T-helper 1 cell treated with Interleukin-12 subunit alpha and Interleukin-12 subunit beta and Interleukin-4 antibody, amounts not matched to agents 30 μg/mL and 1 μg/mL, for 36 hours (primary cell): ENCODE results near the gene HID1.
"Not testable (repeated sequence)": the region's sequence is repeated elsewhere in the genome, so short reads cannot be mapped to it uniquely, and the experiment has no call there.

Experiments used
- H3K27ac Mint-ChIP-seq: one replicate; pipeline ENCODE4 v1.8.0; 2021; ENCODE audit warnings: mild to moderate bottlenecking, mixed read lengths
- H3K27me3 Mint-ChIP-seq: one replicate; pipeline ENCODE4 v1.8.0; 2021; ENCODE audit warnings: low read depth, mixed read lengths
- H3K36me3 Mint-ChIP-seq: one replicate; pipeline ENCODE4 v1.8.0; 2021; ENCODE audit warnings: low read depth, mixed read lengths
- H3K4me1 Mint-ChIP-seq: one replicate; pipeline ENCODE4 v1.8.0; 2021; ENCODE audit warnings: low read depth, mixed read lengths
- H3K4me3 Mint-ChIP-seq: one replicate; pipeline ENCODE4 v1.8.0; 2021; ENCODE audit warnings: mild to moderate bottlenecking, moderate library complexity, mixed read lengths
- H3K9me3 Mint-ChIP-seq: one replicate; pipeline ENCODE4 v1.8.0; 2021; ENCODE audit warnings: mixed read lengths

Gene HID1

GRCh38 chr17:74982663-74983313 is 10.2 kb upstream of the HID1 start:
- peaks cover 56% of the 10 kb centered on the region for H3K27me3 Mint-ChIP-seq

GRCh38 chr17:74981979-74982662 is 9.6 kb upstream of the HID1 start:
- peak overlapping the region; percentile 89 for H3K4me3 Mint-ChIP-seq
- no peaks in the 10 kb centered on the region for H3K9me3 Mint-ChIP-seq
- no peaks in the 10 kb centered on the region for H3K36me3 Mint-ChIP-seq
- H3K4me1 Mint-ChIP-seq, result peaks cover 9% of the 10 kb centered on the region
- peaks cover 57% of the 10 kb centered on the region for H3K27me3 Mint-ChIP-seq
- peak overlapping the region; percentile 85 for H3K27ac Mint-ChIP-seq

More at GRCh38 chr17:74982663-74983313, 10.2 kb upstream of the HID1 start:
- H3K36me3 Mint-ChIP-seq, H3K9me3 Mint-ChIP-seq, H3K27ac Mint-ChIP-seq: not testable (repeated sequence)
- Mint-ChIP-seq H3K4me3 (peak overlapping the region; percentile 25), H3K4me1 (peaks cover 11% of the 10 kb centered on the region)

GRCh38 chr17:74981318-74981978 is 8.9 kb upstream of the HID1 start:
- Mint-ChIP-seq H3K36me3 (no peaks in the 10 kb centered on the region), H3K27ac (peak overlapping the region; percentile 85), H3K4me3 (peak overlapping the region; percentile 89), H3K9me3 (no peaks in the 10 kb centered on the region), H3K27me3 (peaks cover 52% of the 10 kb centered on the region), H3K4me1 (peaks cover 8% of the 10 kb centered on the region)

GRCh38 chr17:74979408-74980146 is 7.0 kb upstream of the HID1 start:
- Mint-ChIP-seq H3K9me3 (no peaks in the 10 kb centered on the region), H3K36me3 (no peaks in the 10 kb centered on the region), H3K27me3 (peaks cover 50% of the 10 kb centered on the region), H3K27ac (no peak overlapping the region), H3K4me1 (peaks cover 8% of the 10 kb centered on the region), H3K4me3 (no peak overlapping the region)

GRCh38 chr17:74978240-74978639 is 5.7 kb upstream of the HID1 start:
- H3K4me1 Mint-ChIP-seq, result peaks cover 8% of the 10 kb centered on the region
- no peaks in the 10 kb centered on the region for H3K9me3 Mint-ChIP-seq
- no peak overlapping the region for H3K4me3 Mint-ChIP-seq
- no peak overlapping the region for H3K27ac Mint-ChIP-seq
- peaks cover 48% of the 10 kb centered on the region for H3K27me3 Mint-ChIP-seq
- no peaks in the 10 kb centered on the region for H3K36me3 Mint-ChIP-seq

GRCh38 chr17:74977802-74978201 is 5.2 kb upstream of the HID1 start:
- H3K27me3 Mint-ChIP-seq, result peaks cover 52% of the 10 kb centered on the region

GRCh38 chr17:74975943-74976342 is 3.4 kb upstream of the HID1 start:
- Mint-ChIP-seq H3K4me1 (peaks cover 4% of the 10 kb centered on the region), H3K27ac (no peak overlapping the region), H3K9me3 (no peaks in the 10 kb centered on the region), H3K4me3 (no peak overlapping the region), H3K36me3 (no peaks in the 10 kb centered on the region), H3K27me3 (peaks cover 56% of the 10 kb centered on the region)

More at GRCh38 chr17:74977802-74978201, 5.2 kb upstream of the HID1 start:
- no peak overlapping the region for H3K27ac Mint-ChIP-seq
- no peaks in the 10 kb centered on the region for H3K36me3 Mint-ChIP-seq
- no peak overlapping the region for H3K4me3 Mint-ChIP-seq
- H3K4me1 Mint-ChIP-seq, result peaks cover 11% of the 10 kb centered on the region
- H3K9me3 Mint-ChIP-seq, result no peaks in the 10 kb centered on the region

GRCh38 chr17:74972973-74973328 is 392 bp upstream of the HID1 start:
- Mint-ChIP-seq H3K36me3 (no peaks in the 10 kb centered on the region), H3K9me3 (no peaks in the 10 kb centered on the region), H3K4me3 (peak overlapping the region; percentile 87), H3K27me3 (peaks cover 49% of the 10 kb centered on the region), H3K4me1 (peaks cover 4% of the 10 kb centered on the region), H3K27ac (no peak overlapping the region)

- Mint-ChIP-seq H3K36me3 (no peaks in the 10 kb centered on the region), H3K9me3 (no peaks in the 10 kb centered on the region), H3K27me3 (peaks cover 44% of the 10 kb centered on the region), H3K27ac (no peak overlapping the region), H3K4me3 (peak overlapping the region; percentile 46), H3K4me1 (peaks cover 4% of the 10 kb centered on the region)
Measured at GRCh38 chr17:74971842-74972106, 785 bp downstream of the HID1 start.

GRCh38 chr17:74971069-74971841 is 1.3 kb downstream of the HID1 start:
- peak overlapping the region; percentile 46 for H3K4me3 Mint-ChIP-seq

GRCh38 chr17:74970395-74970794 is 2.2 kb downstream of the HID1 start:
- Mint-ChIP-seq H3K27ac (no peak overlapping the region), H3K4me3 (no peak overlapping the region), H3K36me3 (no peaks in the 10 kb centered on the region), H3K27me3 (peaks cover 39% of the 10 kb centered on the region), H3K9me3 (no peaks in the 10 kb centered on the region), H3K4me1 (peaks cover 4% of the 10 kb centered on the region)

More at GRCh38 chr17:74971069-74971841, 1.3 kb downstream of the HID1 start:
- Mint-ChIP-seq H3K27me3 (peaks cover 44% of the 10 kb centered on the region), H3K4me1 (peaks cover 4% of the 10 kb centered on the region), H3K27ac (no peak overlapping the region), H3K9me3 (no peaks in the 10 kb centered on the region), H3K36me3 (no peaks in the 10 kb centered on the region)

- H3K36me3 Mint-ChIP-seq, H3K9me3 Mint-ChIP-seq, H3K4me1 Mint-ChIP-seq, H3K4me3 Mint-ChIP-seq, H3K27ac Mint-ChIP-seq: not testable (repeated sequence)
- peaks cover 34% of the 10 kb centered on the region for H3K27me3 Mint-ChIP-seq
Measured at GRCh38 chr17:74969501-74969900, 3.1 kb downstream of the HID1 start.

- Mint-ChIP-seq H3K4me3 (no peak overlapping the region), H3K36me3 (no peaks in the 10 kb centered on the region), H3K27me3 (peaks cover 28% of the 10 kb centered on the region), H3K4me1 (peaks cover 6% of the 10 kb centered on the region), H3K9me3 (no peaks in the 10 kb centered on the region), H3K27ac (no peak overlapping the region)
Measured at GRCh38 chr17:74968361-74968780, 4.2 kb downstream of the HID1 start.

- H3K36me3 Mint-ChIP-seq, result no peaks in the 10 kb centered on the region
- H3K9me3 Mint-ChIP-seq, result no peaks in the 10 kb centered on the region
- H3K27me3 Mint-ChIP-seq, result peaks cover 4% of the 10 kb centered on the region
- no peak overlapping the region for H3K27ac Mint-ChIP-seq
- H3K4me1 Mint-ChIP-seq, result peaks cover 6% of the 10 kb centered on the region
- no peak overlapping the region for H3K4me3 Mint-ChIP-seq
Measured at GRCh38 chr17:74964988-74965622, 7.5 kb downstream of the HID1 start.
